Measurements from ENCODE around the gene VCAN. TPM values are rescaled to one million over a fixed set of nuclear protein-coding genes. Genes with fewer than 3 reads are reported as not detected.
A peak's percentile ranks its signal among the peaks of the same experiment; 100 is the strongest.
"Not testable (repeated sequence)": the region's sequence is repeated elsewhere in the genome, so short reads cannot be mapped to it uniquely, and the experiment has no call there.

VCAN gene
- total RNA-seq, 1 donor from 2014 or later = 333 TPM

- Histone ChIP-seq H3K36me3 (no peaks in the 10 kb centered on the region), H3K4me3 (no peak overlapping the region), H3K9me3 (no peaks in the 10 kb centered on the region), H3K27ac (no peak overlapping the region), H3K27me3 (no peaks in the 10 kb centered on the region), H3K4me1 (peaks cover 0 to 3% of the 10 kb centered on the region in 2 donors)
- TF ChIP-seq, protein P1, sequence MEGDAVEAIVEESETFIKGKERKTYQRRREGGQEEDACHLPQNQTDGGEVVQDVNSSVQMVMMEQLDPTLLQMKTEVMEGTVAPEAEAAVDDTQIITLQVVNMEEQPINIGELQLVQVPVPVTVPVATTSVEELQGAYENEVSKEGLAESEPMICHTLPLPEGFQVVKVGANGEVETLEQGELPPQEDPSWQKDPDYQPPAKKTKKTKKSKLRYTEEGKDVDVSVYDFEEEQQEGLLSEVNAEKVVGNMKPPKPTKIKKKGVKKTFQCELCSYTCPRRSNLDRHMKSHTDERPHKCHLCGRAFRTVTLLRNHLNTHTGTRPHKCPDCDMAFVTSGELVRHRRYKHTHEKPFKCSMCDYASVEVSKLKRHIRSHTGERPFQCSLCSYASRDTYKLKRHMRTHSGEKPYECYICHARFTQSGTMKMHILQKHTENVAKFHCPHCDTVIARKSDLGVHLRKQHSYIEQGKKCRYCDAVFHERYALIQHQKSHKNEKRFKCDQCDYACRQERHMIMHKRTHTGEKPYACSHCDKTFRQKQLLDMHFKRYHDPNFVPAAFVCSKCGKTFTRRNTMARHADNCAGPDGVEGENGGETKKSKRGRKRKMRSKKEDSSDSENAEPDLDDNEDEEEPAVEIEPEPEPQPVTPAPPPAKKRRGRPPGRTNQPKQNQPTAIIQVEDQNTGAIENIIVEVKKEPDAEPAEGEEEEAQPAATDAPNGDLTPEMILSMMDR (IDR thresholded peaks at IDR 0.05) = peak; percentile 54 to 84 (median 83)
- DNase-seq (ENCODE audit: low spot score in 2 of 2) = peak in 1 of 2 donors; percentile 77
- intact Hi-C loops (cut with DNase I) = loop anchor here (5.0 to 10.0 kb wide), 3 partner anchors 786 to 1118 kb away; no protein-coding TSS in a partner anchor
These were observed 41.2 kb upstream of the VCAN start for GRCh38 chr5:83430130-83431010.

DNA sequence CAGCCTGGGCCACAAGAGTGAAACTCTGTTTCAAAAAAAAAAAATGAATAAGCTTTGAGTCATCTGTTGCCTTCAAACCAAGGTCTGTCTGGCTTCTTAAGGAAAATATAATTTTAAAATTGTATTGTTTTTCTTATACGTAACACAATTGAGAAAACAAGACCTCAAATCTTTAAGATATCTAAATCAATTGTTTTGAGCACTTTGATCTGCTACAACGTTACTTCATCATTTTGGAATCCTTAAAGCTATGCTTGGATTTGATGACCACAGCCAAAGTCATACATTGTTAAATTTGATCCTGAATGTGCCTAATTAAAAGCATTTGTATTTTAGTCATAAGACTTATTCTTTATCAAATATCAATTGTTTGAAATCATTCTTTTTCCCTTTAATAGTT is 37.7 kb upstream of the VCAN start:
- H3K27me3 ChIP-seq = no peaks in the 10 kb centered on the region
- no peak for DNase-seq (ENCODE audit: low spot score in 2 of 2)
- H3K9me3 ChIP-seq = no peaks in the 10 kb centered on the region
- H3K4me1 ChIP-seq = peaks cover 0 to 3% of the 10 kb centered on the region in 2 donors
- no peak overlapping the region for H3K27ac ChIP-seq
- no peak overlapping the region for H3K4me3 ChIP-seq
- intact Hi-C loops (cut with DNase I) = loop anchor here (2.0 to 10.0 kb wide), 4 partner anchors 39 to 1122 kb away; no protein-coding TSS in a partner anchor
- TF ChIP-seq, protein P1 (IDR thresholded peaks at IDR 0.05) = no peak
- no peaks in the 10 kb centered on the region for H3K36me3 ChIP-seq

DNA sequence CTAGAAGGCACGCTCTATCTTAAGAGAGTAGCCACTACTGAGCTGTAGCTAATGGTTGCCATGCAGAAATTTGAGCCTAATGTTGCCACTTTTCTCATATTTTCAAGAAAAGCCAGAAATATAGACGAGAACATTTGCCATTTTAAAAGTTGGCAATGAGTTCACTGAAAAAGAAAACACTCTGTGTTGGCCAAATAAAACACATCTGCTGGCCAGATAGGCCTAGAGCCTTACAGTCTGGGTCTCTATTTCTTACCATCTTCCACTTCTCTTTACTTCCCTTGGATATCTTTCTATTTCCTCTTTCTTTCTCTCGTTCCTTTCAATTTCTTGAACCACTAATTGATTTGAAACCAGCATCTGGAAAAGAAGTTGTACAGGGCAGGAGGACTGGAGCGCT is 36.6 kb upstream of the VCAN start:
- Histone ChIP-seq H3K36me3 (no peaks in the 10 kb centered on the region), H3K27me3 (no peaks in the 10 kb centered on the region), H3K4me3 (no peak overlapping the region), H3K4me1 (peaks cover 0 to 3% of the 10 kb centered on the region in 2 donors), H3K27ac (peak overlapping the region; percentile 73 to 74), H3K9me3 (no peaks in the 10 kb centered on the region)
- intact Hi-C loops (cut with DNase I) = loop anchor here (2.0 to 10.0 kb wide), 4 partner anchors 38 to 1123 kb away; no protein-coding TSS in a partner anchor
- no peak for DNase-seq (ENCODE audit: low spot score in 2 of 2)
- TF ChIP-seq, protein P1 (IDR thresholded peaks at IDR 0.05) = no peak

- Histone ChIP-seq H3K9me3 (no peaks in the 10 kb centered on the region), H3K4me3 (no peak overlapping the region), H3K27me3 (no peaks in the 10 kb centered on the region), H3K27ac (no peak overlapping the region), H3K4me1 (peaks cover 0 to 3% of the 10 kb centered on the region in 2 donors), H3K36me3 (no peaks in the 10 kb centered on the region)
- TF ChIP-seq, protein P1 (IDR thresholded peaks at IDR 0.05) = no peak
- no peak for DNase-seq (ENCODE audit: low spot score in 2 of 2)
- intact Hi-C loops (cut with DNase I) = loop anchor here (10.0 kb wide), 1 partner anchor 791 kb away; no protein-coding TSS in a partner anchor
These were observed 35.3 kb upstream of the VCAN start for GRCh38 chr5:83436276-83436675.

- not testable (repeated sequence) for H3K4me1 ChIP-seq; H3K27me3 ChIP-seq; H3K36me3 ChIP-seq; H3K9me3 ChIP-seq; H3K4me3 ChIP-seq; DNase-seq (ENCODE audit: low spot score in 2 of 2); H3K27ac ChIP-seq
- intact Hi-C loops (cut with DNase I) = loop anchor here (10.0 kb wide), 1 partner anchor 793 kb away; no protein-coding TSS in a partner anchor
These were observed 33.8 kb upstream of the VCAN start for GRCh38 chr5:83437697-83438096.

- no peaks in the 10 kb centered on the region for H3K4me1 ChIP-seq
- H3K36me3 ChIP-seq = no peaks in the 10 kb centered on the region
- no peaks in the 10 kb centered on the region for H3K27me3 ChIP-seq
- intact Hi-C loops (cut with DNase I) = no loop called here
- no peak overlapping the region for H3K27ac ChIP-seq
- DNase-seq (ENCODE audit: low spot score in 2 of 2) = no peak
- TF ChIP-seq, protein P1 (IDR thresholded peaks at IDR 0.05) = no peak
- H3K9me3 ChIP-seq = no peaks in the 10 kb centered on the region
- H3K4me3 ChIP-seq = no peak overlapping the region
These were observed 30.7 kb upstream of the VCAN start for GRCh38 chr5:83440826-83441225.

Measured in ascending aorta (tissue), 2 donors.